ENCODE results near the gene THSD4. TPM values are rescaled to one million over a fixed set of nuclear protein-coding genes. Genes with fewer than 3 reads are reported as not detected.

Gene THSD4
- total and polyA plus RNA-seq, 9 of the 15 experiments (the other 6 are each of a cell fraction or from before 2014, with no cell fraction given), result 0.04 TPM; not detected in 5

GRCh38 chr15:71223516-71223915, 108.2 kb downstream of the THSD4 start (continued):
- TF ChIP-seq ZBTB5 (IDR thresholded peaks at IDR 0.05), result no peak
- TF ChIP-seq ZZZ3 (IDR thresholded peaks at IDR 0.05), result no peak
- TF ChIP-seq ATF2 (CRISPR knock-in tag; IDR thresholded peaks at IDR 0.05), result no peak
- no peak for TF ChIP-seq NR2C2 (CRISPR knock-in tag; IDR thresholded peaks at IDR 0.05)
- TF ChIP-seq NR2C2 (tag; IDR thresholded peaks at IDR 0.05), result no peak
- TF ChIP-seq RFX1 (IDR thresholded peaks at IDR 0.05), result no peak
- TF ChIP-seq HDAC1 (IDR thresholded peaks at IDR 0.05), result no peak
- no peak for TF ChIP-seq MEF2D (tag; conservative IDR thresholded peaks at IDR 0.05; ENCODE audit: low read depth)
- no peak for TF ChIP-seq TFE3 (CRISPR knock-in tag; IDR thresholded peaks at IDR 0.05)
- no peak for TF ChIP-seq ELF2 (CRISPR knock-in tag; IDR thresholded peaks at IDR 0.05)
- no peak for TF ChIP-seq TAF15 (IDR thresholded peaks at IDR 0.05; ENCODE audit: low read depth, low read length)
